Sigmoid colon (tissue), 4 donors: ENCODE data around the gene MS4A13.

ENCODE experiments used
- CTCF ChIP-seq, 4 experiments: fragments of 450-650 bp in 3 of 4; fragments of 200-600 bp in 1 of 4; IDR thresholded peaks; one replicate each; pipeline ENCODE4 v1.5.1; 2016 to 2019; ENCODE audit warnings: antibody characterized with exemption in 4 of 4, mild to moderate bottlenecking in 3 of 4, moderate library complexity in 2 of 4
- POLR2A ChIP-seq, 2 donors: fragments of 450-650 bp; IDR thresholded peaks; one replicate each; pipeline ENCODE4 v1.6.1; 2016; ENCODE audit warnings: antibody characterized with exemption in 2 of 2, mild to moderate bottlenecking in 2 of 2, moderate library complexity in 2 of 2
- POLR2AphosphoS5 ChIP-seq, 4 donors: sonication (generic); formaldehyde crosslinking; IDR thresholded peaks; one replicate each; pipeline ENCODE4 v1.6.1; 2017; ENCODE audit warnings: antibody characterized with exemption in 4 of 4

- TF ChIP-seq POLR2A (IDR thresholded peaks at IDR 0.05) = no peak
- TF ChIP-seq POLR2AphosphoS5 (IDR thresholded peaks at IDR 0.05) = no peak
- TF ChIP-seq CTCF (IDR thresholded peaks at IDR 0.05) = no peak
These were observed 13.7 kb downstream of the MS4A13 start for GRCh38 chr11:60528934-60529333.
